ENCODE results near the gene IP6K3. TPM values are rescaled to one million over a fixed set of nuclear protein-coding genes. Genes with fewer than 3 reads are reported as not detected.

Gene IP6K3
- total RNA-seq, 1 donor from 2014 or later = 1.5 TPM

- H3K27ac ChIP-seq = no peak overlapping the region
- no peaks in the 10 kb centered on the region for H3K9me3 ChIP-seq
- no peaks in the 10 kb centered on the region for H3K27me3 ChIP-seq
- intact Hi-C loops (cut with DNase I) = no loop called here
- H3K36me3 ChIP-seq = no peaks in the 10 kb centered on the region
- peaks cover 19% of the 10 kb centered on the region for H3K4me1 ChIP-seq
- H3K4me3 ChIP-seq = no peak overlapping the region
- no peak for TF ChIP-seq POLR2A (IDR thresholded peaks at IDR 0.05)
- TF ChIP-seq CTCF (IDR thresholded peaks at IDR 0.05) = no peak
- no peak for TF ChIP-seq POLR2AphosphoS5 (IDR thresholded peaks at IDR 0.05; ENCODE audit: insufficient read depth in 1 of 2, low read depth in 1 of 2)
- no peak for DNase-seq (ENCODE audit: extremely low spot score in 2 of 2)
These were observed 10.4 kb upstream of the IP6K3 start for GRCh38 chr6:33757113-33757512.

- intact Hi-C loops (cut with DNase I) = no loop called here
- H3K36me3 ChIP-seq = no peaks in the 10 kb centered on the region
- no peak overlapping the region for H3K27ac ChIP-seq
- H3K4me3 ChIP-seq = no peak overlapping the region
- no peaks in the 10 kb centered on the region for H3K27me3 ChIP-seq
- no peak for DNase-seq (ENCODE audit: extremely low spot score in 2 of 2)
- H3K4me1 ChIP-seq = peaks cover 19% of the 10 kb centered on the region
- no peaks in the 10 kb centered on the region for H3K9me3 ChIP-seq
- no peak for TF ChIP-seq POLR2A (IDR thresholded peaks at IDR 0.05)
- no peak for TF ChIP-seq POLR2AphosphoS5 (IDR thresholded peaks at IDR 0.05; ENCODE audit: insufficient read depth in 1 of 2, low read depth in 1 of 2)
- TF ChIP-seq CTCF (IDR thresholded peaks at IDR 0.05) = no peak
These were observed 9.7 kb upstream of the IP6K3 start for GRCh38 chr6:33756211-33756954.

- intact Hi-C loops (cut with DNase I) = no loop called here
- H3K27ac ChIP-seq = no peak overlapping the region
These were observed 8.6 kb upstream of the IP6K3 start for GRCh38 chr6:33755070-33755869.

GRCh38 chr6:33754222-33754621, 7.5 kb upstream of the IP6K3 start:
- intact Hi-C loops (cut with DNase I) = no loop called here
- no peaks in the 10 kb centered on the region for H3K36me3 ChIP-seq
- H3K4me1 ChIP-seq = peaks cover 25% of the 10 kb centered on the region
- no peak for DNase-seq (ENCODE audit: extremely low spot score in 2 of 2)
- no peak overlapping the region for H3K27ac ChIP-seq
- TF ChIP-seq POLR2A (IDR thresholded peaks at IDR 0.05) = no peak
- TF ChIP-seq POLR2AphosphoS5 (IDR thresholded peaks at IDR 0.05; ENCODE audit: insufficient read depth in 1 of 2, low read depth in 1 of 2) = no peak
- TF ChIP-seq CTCF (IDR thresholded peaks at IDR 0.05) = no peak
- H3K27me3 ChIP-seq = no peaks in the 10 kb centered on the region
- H3K4me3 ChIP-seq = no peak overlapping the region
- no peaks in the 10 kb centered on the region for H3K9me3 ChIP-seq

More at GRCh38 chr6:33755070-33755869, 8.6 kb upstream of the IP6K3 start:
- TF ChIP-seq POLR2A (IDR thresholded peaks at IDR 0.05) (no peak), CTCF (IDR thresholded peaks at IDR 0.05) (no peak), POLR2AphosphoS5 (IDR thresholded peaks at IDR 0.05; ENCODE audit: insufficient read depth in 1 of 2, low read depth in 1 of 2) (no peak)
- Histone ChIP-seq H3K4me1 (peaks cover 24% of the 10 kb centered on the region), H3K4me3 (no peak overlapping the region), H3K36me3 (no peaks in the 10 kb centered on the region), H3K9me3 (no peaks in the 10 kb centered on the region), H3K27me3 (no peaks in the 10 kb centered on the region)
- DNase-seq (ENCODE audit: extremely low spot score in 2 of 2) = no peak

- intact Hi-C loops (cut with DNase I) = no loop called here
- no peaks in the 10 kb centered on the region for H3K9me3 ChIP-seq
- TF ChIP-seq CTCF (IDR thresholded peaks at IDR 0.05) = no peak
- TF ChIP-seq POLR2AphosphoS5 (IDR thresholded peaks at IDR 0.05; ENCODE audit: insufficient read depth in 1 of 2, low read depth in 1 of 2) = no peak
- TF ChIP-seq POLR2A (IDR thresholded peaks at IDR 0.05) = no peak
These were observed 5.9 kb upstream of the IP6K3 start for GRCh38 chr6:33752646-33753015.

More at GRCh38 chr6:33752646-33753015, 5.9 kb upstream of the IP6K3 start:
- Histone ChIP-seq H3K27ac (no peak overlapping the region), H3K4me3 (no peak overlapping the region), H3K36me3 (no peaks in the 10 kb centered on the region), H3K27me3 (no peaks in the 10 kb centered on the region), H3K4me1 (peaks cover 25% of the 10 kb centered on the region)
- no peak for DNase-seq (ENCODE audit: extremely low spot score in 2 of 2)

Measured in vagina (tissue), 2 donors.